Inflammatory macrophage (primary cell): ENCODE measurements around the gene UPF1.
"Not testable (repeated sequence)": the region's sequence is repeated elsewhere in the genome, so short reads cannot be mapped to it uniquely, and the experiment has no call there.

ENCODE experiments used
- DNase-seq, 2 donors: peaks; one replicate each; pipeline ENCODE4 v3.0.0-alpha.2; 2020 to 2022

The UPF1 gene

DNA sequence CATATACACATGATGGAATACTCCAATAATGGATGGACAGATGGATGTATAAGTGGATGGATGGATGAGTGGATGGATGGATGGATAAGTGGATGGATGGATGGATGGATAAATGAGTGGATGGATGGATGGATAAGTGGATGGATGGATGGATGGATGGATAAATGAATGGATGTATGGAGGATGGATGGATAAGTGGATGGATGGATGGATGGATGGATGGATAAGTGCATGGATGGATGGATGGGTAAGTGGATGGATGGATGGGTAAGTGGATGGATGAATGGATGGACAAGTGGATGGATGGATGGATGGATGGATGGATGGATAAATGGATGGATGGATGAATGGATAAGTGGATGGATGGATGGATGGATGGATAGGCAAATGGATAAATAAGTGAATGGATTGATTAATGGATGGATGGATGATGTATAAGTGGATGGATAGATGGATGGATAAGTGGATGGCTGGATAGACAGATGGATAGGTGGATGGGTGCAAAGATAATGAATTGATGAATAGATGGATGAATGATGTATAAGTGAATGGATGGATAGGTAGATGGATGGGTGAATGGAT lies 32.3 kb upstream of the UPF1 start:
- no peak for DNase-seq

DNA sequence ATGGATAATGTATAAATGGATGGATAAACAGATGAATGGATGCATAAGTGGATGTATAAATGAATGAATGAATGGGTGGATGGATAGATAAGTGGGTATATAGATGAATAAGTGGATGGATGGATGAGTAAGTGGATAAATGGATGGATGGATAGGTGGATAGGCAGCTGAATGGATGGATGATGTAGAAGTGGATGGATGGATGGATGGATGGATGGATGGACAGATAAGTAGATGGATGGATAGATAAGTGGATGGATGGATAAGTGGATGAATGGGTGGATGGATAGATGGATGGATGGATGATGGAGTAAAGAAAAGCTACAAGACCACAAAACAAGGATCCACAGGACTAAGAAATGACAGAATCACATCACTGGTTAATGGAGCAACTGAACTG lies 31.7 kb upstream of the UPF1 start:
- no peak for DNase-seq

DNA sequence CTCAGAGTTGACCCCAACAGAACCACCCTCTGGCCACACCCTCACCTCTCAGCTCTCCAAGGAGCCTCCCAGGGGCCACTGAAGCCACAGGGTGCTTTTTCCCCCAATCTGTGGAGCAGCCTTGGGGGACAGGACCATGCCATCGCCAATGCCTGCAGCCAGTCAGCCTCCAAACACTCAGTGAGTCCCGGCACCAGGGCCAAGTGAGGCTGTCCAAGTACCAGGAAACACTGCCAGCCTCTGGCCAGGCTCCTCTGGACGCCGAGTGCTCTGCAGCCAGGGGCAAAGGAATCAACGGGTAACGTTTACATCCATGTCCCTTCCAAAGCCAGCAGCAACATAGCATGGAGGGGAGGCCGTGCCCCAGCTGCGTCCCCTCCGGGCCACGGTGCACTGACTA lies 31.1 kb upstream of the UPF1 start:
- DNase-seq, result no peak

DNA sequence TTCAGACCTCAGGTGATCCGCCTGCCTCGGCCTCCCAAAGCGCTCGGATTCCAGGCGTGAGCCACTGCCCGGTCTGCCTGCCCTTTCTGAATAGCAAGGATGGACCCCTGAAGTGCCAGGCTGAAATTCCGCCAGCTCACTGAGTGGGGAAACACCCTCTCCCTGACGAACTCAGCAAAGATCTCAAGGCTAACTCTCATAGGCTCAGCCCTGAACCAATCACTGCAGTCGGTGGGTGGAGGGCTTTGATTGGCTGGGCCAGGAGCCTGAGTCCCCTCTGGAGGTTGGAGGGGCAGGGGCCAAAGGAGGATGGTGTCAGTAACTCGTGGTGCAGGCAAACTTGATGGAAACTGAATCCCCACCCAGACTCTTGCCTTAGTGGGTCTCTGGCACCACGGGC lies 29.4 kb upstream of the UPF1 start:
- no peak for DNase-seq

DNA sequence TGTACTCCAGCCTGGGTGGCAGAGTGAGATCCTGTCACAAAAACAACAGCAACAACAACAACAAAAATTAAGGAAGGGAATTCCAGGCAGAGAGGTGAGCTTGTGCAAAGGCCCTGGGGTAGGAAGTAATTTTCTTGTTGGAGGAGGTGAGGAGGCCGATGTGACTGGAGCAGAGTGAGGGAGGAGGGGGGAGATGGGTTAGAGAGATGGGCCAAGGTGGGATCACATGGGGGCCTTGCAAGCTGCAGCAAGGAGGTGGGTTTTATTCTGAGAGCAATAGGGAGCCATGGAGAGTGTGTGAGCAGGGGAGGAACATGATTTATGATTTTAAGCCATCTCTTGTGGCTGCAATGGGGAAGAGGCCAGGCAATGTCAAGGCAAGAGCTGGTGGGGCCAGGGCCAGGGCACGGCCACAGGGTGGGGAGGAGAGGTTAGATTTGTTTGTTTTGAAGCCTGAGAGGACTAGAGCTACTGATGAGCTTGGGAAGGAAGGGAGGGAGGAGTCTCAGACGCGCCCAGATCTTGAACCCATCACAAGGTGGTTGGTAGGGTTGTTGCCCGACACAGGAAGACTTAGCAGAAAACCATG lies 28.1 kb upstream of the UPF1 start:
- no peak for DNase-seq

DNA sequence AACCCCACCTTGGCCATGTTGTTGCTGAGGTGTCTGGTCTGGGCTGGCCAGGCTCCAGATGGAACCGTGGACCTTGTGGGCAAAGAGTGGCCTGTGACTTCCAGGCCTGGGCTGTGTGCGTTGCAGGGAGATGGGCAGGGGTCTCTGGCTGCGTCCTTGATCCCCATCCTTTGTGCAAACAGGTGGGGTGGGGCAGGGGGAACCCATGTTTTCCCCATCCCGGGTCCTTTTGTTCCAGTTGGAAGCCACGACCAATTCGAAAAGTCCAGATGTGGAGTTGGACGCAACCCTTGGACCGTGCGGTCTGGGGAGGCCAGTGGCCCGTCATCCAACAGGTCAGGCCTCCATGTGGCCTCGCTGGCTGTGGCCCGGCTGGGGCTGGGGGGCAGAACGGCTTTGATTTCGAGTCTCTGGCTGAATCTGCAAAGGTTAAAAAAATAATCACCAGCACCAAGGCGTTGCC lies 27.6 kb upstream of the UPF1 start:
- no peak for DNase-seq

DNA sequence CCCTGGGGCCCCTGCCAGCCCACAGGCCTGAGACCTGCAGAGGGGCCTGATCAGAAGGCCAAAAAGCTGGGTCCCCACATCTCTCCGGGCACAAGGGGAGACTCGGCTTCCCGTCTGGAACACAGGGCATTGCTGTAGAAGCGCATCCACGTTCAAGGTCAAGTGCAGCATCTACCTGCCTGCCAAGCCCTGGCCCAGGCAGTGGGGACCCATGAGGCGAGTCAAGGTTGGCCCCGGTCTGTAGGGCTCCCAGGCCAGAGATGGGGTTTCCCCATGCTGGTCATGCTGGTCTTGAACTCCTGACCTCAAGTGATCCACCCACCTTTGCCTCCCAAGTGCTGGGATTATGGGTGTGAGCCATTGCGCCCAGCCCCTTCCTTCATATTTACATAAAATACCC lies 27.1 kb upstream of the UPF1 start:
- no peak for DNase-seq

DNA sequence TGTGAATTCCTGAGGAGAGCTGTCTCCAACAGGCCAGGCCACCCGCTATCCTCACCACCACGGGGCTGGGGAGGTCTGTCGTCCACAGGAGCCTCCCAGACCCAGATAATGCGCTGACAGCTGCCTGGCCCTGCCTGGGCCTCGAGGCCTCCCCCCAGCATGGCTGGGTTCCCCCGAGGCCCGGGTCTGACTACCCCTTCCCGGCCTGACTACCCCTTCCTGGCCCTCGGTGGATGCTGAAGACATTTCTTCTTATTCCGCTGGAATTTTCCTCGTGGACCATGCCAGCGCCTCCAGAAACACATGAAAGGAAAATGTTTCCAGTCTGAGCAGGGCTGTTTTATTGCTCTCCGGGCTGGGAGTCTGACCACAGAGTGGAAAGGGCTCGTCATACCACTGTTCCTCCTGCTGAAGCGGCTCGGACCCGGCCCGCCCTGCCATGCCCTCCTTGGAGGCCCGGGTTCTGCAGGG lies 23.9 kb upstream of the UPF1 start:
- DNase-seq, result no peak

DNA sequence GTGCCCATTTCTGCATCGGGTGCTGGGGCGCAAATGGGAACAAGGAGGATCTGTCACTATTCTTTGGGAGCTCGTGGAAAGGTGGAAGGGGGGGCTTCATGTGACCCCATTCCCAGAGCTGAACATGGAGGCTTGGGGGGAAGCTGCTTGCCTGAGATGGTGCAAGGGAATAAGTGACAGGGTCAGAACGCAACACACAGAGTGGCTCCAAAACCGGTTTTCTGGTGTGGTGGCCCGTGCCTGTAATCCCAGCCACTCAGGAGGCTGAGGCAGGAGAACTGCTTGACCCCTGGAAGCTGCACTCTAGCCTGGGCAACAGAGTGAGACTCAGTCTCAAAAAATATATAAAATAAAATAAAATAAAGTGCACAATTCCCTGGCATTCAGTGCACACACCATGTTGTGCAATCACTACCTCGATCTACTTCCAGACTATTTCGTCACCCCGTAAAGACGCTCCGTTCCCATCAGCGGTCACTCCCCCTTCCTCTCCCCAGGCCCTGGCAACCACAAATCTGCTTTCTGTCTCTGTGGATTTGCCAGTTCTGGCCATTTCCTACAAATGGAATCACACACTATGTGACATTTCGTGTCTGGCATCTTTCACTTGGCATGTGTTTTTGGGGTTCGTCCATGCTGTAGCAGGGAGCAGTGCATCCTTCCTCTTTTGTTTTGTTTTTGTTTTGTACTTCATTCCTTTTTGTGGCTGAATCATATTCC lies 22.4 kb upstream of the UPF1 start:
- peak in 1 of 2 donors; percentile 13 for DNase-seq

DNA sequence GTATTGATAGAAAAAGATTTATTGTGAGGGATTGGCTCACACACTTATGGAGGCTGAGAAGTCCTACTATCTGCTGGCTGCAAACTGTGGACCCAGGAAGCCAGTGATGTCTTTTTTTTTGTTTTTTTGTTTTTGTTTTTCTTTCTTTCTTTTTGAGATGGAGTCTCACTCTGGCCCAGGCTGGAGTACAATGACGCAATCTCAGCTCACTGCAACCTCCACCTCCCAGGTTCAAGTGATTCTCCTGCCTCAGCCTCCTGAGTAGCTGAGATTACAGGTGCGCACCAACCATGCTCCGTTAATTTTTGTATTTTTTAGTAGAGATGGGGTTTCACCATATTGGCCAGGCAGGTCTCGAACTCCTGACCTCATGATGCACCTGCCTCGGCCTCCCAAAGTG lies 20.1 kb upstream of the UPF1 start:
- not testable (repeated sequence) for DNase-seq

DNA sequence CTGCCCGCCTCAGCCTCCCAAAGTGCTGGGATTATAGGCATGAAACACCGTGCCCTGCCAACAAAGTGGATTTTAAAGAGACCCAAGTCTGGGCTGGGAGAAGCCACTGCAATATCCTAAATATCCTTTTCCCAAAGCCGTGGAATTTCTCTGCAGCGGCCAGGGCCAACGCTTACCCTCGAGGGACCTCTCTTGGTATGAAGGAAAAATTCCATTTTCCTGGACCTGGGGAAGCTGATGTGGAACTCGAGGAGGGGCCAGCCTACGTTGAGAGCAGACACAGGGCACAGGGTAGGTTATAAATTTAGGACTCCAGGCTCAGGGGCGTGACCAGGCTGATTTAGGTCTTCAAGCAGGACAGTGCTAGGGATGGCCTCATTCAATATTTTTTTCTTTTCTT lies 17.7 kb upstream of the UPF1 start:
- DNase-seq, result no peak

DNA sequence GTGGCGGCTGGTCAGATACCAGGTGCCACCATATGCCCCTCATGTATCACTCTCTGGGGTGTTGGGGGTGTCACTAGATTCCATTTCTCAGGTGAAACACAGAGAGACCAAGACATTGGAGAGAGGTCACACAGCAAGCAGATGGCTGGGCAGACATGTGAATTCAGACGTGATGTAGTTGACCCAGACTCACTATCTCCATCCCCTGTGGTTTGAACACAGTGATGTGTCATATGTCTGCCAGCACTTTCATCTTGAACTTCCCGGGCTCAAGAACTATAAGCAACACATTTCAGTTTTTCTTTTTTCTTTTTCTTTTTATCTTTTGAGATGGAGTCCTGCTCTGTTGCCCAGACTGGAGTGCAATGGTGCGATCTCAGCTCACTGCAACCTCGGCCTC lies 16.1 kb upstream of the UPF1 start:
- DNase-seq, result no peak

DNA sequence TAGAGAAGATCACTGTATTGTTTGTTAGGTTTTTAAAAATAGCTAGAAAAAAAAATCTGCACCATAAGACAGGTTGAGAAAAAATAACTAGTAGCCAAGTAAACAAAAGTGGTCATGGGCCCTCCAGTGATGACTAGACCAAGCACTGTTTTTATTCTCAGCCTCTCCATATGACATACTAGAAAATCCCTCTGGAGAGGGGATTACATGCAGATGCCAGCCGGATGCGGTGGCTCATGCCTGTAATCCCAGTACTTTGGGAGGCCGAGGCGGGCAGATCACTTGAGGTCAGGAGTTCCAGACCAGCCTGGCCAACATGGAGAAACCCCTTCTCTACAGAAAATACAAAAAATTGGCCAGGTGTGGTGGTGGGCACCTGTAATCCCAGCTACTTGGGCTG lies 15.1 kb upstream of the UPF1 start:
- not testable (repeated sequence) for DNase-seq

DNA sequence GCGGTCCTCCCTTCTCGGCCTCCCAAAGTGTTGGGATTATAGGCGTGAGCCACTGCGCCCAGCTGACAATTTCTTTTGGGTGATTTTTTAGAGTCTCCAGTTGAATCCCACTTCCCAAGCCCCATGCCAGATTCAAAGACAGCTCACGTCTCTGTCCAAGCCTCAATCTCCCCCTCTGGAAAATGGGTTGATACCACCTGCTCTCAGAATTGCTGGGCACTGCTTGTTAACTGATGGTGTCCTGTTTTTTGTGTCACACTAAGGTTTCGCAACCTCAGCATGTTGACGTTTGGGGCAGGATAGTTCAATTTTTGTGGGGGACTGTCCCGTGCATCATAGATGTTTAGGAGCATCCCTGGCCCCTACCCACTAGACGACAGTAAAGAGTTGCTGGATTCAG lies 14.2 kb upstream of the UPF1 start:
- DNase-seq, result no peak

DNA sequence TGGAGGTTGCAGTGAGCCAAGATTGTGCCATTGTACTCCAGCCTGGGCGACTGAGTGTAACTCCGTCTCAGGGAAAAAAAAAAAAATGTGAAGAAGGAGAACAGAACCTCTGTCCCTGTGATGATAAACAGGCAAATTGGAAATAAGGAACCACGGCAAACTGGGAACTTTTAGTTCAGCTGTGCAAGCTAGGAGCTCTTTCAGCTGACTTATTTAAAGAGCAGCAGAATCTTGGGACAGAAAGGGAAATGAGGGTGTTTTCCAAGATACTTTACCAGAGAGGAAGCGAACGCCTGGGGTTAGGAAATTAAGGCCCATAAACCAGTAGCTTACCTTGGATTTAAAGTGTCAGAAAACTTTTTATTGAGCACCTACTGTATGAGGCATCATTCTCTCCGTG lies 3.0 kb upstream of the UPF1 start:
- peak; percentile 23 to 32 for DNase-seq

DNA sequence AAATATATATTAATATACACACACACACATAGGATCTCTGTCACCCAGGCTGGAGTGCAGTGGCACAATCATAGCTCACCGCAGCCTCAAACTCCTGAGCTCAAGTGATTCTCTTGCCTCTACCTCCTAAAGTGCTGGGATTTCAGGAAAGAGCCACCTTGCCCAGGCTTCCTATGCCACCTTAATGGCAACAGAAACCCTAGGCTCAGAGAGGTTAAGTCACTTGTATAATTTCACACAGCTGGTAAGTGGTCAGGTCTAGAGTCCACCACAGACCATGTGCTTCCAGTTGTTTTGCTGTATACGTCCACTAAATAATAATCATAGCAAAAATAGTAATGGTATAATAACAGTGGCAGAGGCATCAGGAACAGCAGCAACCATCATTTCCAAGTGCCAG lies 1.3 kb upstream of the UPF1 start:
- no peak for DNase-seq

DNA sequence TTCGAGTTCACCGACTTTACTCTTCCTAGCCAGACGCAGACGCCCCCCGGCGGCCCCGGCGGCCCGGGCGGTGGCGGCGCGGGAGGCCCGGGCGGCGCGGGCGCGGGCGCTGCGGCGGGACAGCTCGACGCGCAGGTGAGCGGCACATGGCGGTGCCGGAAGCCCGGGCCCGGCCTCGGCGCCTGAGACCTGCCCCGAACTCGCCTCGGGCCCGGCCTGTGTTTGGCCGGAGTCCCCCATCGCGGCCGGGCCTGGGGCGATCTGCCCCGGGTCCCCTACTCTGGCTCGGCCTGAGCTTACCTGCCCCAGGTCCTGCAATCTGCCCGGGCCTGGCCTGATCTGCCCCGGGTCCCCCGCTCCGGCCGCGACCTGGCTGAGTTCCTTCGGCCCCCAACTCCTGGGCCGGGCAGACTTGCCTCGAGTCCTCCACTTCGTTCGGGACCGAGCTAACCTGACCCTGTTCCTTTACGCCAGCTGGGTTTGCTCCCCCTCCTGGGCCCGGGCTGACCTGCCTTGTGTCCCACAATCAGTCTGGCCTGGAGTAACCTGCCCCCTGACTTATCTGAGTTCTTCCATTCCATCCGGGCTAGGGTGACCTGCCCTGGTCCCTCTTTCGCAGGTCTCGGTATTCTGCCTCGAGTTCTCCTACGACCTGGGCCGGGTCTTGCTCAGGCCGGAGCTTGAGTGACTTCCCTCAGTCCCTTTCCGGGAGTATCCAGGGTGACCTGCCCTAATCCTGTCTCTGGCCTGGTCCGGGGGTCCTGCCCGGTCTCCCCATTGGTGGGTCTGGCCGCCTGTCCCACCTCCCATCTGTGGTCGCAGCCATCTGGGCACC lies 764 bp downstream of the UPF1 start:
- peak; percentile 15 to 26 for DNase-seq

DNA sequence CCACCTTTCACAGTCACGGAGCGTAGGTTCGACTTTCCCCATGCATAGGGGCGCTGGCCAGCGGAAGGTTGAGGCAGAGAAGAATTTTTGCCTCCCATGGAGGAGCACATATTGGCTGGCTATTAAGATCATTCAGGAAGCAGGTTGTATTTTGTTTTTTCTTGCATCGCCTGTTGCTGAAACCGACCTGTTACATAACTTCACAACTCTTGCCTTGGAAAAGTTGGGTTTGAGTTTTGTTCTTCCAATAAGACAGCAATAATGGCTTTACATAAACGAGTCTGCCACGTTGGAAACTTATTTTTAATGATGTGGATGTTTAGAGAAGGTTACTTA lies 1.4 kb downstream of the UPF1 start:
- DNase-seq, result no peak

DNA sequence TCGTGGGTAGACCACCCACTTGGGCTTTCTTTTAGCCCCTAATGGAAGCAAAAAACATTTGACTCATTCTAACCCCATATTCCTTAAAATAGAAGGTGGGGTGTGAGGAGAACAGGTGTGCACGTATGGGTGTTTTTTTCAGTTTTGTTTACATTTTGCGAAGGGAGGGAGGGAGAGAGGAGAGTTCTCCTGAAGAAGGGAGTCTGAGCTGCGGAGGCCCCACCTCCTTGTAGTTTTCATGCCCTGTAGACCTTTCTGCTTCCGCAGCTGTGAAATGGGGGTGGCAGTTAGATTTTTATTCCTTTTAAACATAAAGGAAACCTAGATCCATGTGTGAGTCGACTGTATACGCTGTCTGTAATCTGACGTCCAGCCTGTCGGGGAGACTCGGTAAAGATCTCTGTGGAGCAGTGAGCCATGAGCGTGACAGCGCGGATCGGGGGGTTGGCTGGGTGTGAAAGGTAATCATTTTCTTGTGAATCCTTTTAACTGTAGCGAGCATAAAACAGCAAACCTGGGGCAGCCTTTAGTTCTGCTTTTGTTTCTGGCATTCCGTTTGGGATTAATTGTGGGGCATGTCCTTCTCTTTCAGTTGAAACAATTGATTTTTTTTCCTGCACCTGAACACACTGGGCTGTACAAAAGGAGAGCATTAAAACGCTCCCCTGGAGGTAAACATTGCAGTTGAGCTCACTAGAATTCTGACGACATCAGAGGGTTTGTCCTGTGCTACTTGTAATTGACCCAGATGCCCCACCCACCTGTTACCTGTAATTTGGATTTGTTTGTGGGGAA lies 2.3 kb downstream of the UPF1 start:
- DNase-seq, result no peak

DNA sequence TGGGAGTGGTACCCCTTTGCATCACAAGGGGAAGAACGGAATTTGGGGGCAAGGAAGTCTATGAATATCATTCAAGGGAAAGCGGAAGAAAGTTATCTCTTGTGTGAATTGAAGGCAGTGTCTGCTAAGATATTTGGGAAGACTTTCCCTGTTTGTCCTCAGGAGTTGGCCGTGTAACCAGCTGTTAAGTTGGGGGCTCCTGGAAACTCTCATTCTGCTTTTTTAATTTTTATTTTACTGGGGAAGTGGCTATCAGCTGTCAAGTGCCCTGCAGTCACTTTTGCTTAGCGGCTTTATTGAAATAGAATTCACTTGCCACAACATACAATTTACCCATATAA lies 2.9 kb downstream of the UPF1 start:
- no peak for DNase-seq

DNA sequence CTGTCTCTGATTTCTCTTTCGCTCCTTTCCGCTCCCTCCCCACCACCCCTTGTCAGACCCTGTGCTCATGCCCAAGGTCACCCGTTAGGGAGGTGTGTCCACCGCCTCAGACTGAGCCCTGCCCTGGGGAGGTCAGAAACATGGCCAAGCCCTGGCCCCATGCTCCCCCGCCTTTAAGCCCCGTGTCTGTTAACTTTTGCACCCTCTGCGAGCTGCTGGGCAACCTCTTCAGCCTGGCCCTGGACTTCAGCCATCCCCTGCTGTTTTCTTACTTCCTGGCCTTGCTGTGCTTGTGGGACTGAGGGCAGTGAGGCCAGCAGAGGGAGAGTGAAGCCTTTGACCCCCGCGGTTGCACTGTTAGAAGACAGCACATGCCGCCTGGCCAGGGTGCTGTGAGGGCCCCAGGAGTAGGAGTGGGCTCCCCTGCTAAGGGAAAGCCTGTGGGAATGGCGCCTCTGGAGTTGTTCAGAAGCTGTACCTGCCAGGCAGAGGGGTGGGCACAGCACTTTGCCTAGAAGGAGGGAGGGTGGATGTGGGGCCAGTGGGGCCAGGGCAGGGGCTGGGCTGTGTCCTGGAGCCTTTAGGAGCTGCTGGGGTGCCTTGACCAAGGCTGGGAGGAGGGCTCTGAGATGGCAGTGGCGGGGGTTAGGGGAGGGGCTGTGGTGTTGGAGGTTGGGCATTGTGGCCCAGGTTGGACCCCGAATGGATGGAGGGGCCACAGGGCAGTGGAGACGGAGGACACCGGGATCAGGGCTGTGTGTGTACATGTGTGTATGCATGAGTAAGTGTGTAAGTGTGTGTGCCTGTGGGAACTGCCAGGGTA lies 7.9 kb downstream of the UPF1 start:
- DNase-seq, result no peak
